SK-N-SH treated with all-trans-retinoic acid at 6 μM for 48 hours (cell line): Measurements from ENCODE around the gene RREB1.

ENCODE experiments used
- ARNTL ChIP-seq: fragments of 450-650 bp; formaldehyde crosslinking; IDR thresholded peaks from 2 replicates; pipeline ENCODE4 v1.5.0; 2020; ENCODE audit warnings: low read depth, mild to moderate bottlenecking, moderate library complexity, borderline replicate concordance
- RARB ChIP-seq: fragments of 250-450 bp; sonication (Bioruptor Pico); IDR thresholded peaks from 2 replicates; pipeline ENCODE4 v1.8.0; 2021; ENCODE audit warnings: mild to moderate bottlenecking, moderate library complexity
- SNAI2 ChIP-seq: fragments of 250-450 bp; sonication (Bioruptor Pico); IDR thresholded peaks from 2 replicates; pipeline ENCODE4 v1.5.0; 2020; ENCODE audit warnings: mild to moderate bottlenecking, moderate library complexity
- ZFP3 ChIP-seq: fragments of 250-450 bp; sonication (Bioruptor Pico); IDR thresholded peaks from 2 replicates; pipeline ENCODE4 v1.5.0; 2020; ENCODE audit warnings: mild to moderate bottlenecking, moderate library complexity
- TF ChIP-seq, protein P1 (sequence below): fragments of 250-450 bp; sonication (Bioruptor Pico); IDR thresholded peaks from 2 replicates; pipeline ENCODE4 v1.8.0; 2020; ENCODE audit warnings: mild to moderate bottlenecking, moderate library complexity, borderline replicate concordance
- TF ChIP-seq, protein P2 (sequence below): fragments of 250-450 bp; sonication (Bioruptor Pico); IDR thresholded peaks from 2 replicates; pipeline ENCODE4 v1.5.1; 2021; ENCODE audit warnings: mild to moderate bottlenecking, moderate library complexity

DNA sequence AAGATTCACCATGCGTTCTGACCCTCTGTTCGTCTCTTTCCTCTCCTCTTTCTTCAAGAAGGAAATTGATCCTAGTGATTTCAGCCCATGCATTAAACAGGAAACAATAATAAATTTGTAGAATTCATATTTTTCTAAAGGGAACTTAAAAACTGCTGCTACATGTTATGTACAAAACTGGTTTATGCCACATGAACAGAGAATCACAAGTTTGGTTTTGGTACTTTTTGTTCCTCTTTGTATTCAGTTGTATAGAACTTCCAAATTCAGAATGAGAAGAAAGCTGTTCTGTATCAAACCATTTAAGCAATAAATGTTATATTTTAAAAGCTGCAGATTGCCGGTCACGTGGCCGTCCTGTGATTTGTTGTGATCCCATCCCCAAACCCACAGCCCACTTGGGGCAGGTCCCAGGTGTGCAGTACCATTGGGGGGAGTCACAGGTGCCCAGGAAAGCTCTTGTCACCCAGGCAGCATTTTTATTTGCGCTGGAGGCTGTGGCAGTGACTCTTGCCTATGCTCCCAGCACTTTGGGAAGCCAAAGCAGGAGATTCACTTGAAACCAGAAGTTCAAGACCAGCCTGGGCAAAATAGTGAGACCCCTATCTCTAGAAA lies 144.0 kb downstream of the RREB1 start:
- TF ChIP-seq, protein P1, sequence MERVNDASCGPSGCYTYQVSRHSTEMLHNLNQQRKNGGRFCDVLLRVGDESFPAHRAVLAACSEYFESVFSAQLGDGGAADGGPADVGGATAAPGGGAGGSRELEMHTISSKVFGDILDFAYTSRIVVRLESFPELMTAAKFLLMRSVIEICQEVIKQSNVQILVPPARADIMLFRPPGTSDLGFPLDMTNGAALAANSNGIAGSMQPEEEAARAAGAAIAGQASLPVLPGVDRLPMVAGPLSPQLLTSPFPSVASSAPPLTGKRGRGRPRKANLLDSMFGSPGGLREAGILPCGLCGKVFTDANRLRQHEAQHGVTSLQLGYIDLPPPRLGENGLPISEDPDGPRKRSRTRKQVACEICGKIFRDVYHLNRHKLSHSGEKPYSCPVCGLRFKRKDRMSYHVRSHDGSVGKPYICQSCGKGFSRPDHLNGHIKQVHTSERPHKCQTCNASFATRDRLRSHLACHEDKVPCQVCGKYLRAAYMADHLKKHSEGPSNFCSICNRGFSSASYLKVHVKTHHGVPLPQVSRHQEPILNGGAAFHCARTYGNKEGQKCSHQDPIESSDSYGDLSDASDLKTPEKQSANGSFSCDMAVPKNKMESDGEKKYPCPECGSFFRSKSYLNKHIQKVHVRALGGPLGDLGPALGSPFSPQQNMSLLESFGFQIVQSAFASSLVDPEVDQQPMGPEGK (CRISPR knock-in tag), result no peak
- TF ChIP-seq SNAI2 (CRISPR knock-in tag), result no peak
- TF ChIP-seq, protein P2, sequence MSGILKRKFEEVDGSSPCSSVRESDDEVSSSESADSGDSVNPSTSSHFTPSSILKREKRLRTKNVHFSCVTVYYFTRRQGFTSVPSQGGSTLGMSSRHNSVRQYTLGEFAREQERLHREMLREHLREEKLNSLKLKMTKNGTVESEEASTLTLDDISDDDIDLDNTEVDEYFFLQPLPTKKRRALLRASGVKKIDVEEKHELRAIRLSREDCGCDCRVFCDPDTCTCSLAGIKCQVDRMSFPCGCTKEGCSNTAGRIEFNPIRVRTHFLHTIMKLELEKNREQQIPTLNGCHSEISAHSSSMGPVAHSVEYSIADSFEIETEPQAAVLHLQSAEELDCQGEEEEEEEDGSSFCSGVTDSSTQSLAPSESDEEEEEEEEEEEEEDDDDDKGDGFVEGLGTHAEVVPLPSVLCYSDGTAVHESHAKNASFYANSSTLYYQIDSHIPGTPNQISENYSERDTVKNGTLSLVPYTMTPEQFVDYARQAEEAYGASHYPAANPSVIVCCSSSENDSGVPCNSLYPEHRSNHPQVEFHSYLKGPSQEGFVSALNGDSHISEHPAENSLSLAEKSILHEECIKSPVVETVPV (CRISPR knock-in tag), result no peak
- TF ChIP-seq ARNTL (CRISPR knock-in tag), result no peak
- TF ChIP-seq RARB, result no peak
- TF ChIP-seq ZFP3 (CRISPR knock-in tag), result no peak
